Measurements from ENCODE around the gene EFHC1. TPM values are rescaled to one million over a fixed set of nuclear protein-coding genes. Genes with fewer than 3 reads are reported as not detected.

The EFHC1 gene
- total and polyA plus RNA-seq, 2 of the 13 experiments (the other 11 are each of a cell fraction or from before 2014, with no cell fraction given) = 23.4 to 29.5 TPM

- no peak for TF ChIP-seq CSRNP1 (CRISPR knock-in tag; IDR thresholded peaks at IDR 0.05)
- TF ChIP-seq POLR2AphosphoS2 (IDR thresholded peaks at IDR 0.05; ENCODE audit: low read depth, low read length) = no peak
- TF ChIP-seq MXI1 (IDR thresholded peaks at IDR 0.05; ENCODE audit: borderline replicate concordance, low read depth, low read length) = no peak
- no peak for TF ChIP-seq SAFB2 (CRISPR knock-in tag; IDR thresholded peaks at IDR 0.05; ENCODE audit: borderline replicate concordance, low read depth)
- no peak for TF ChIP-seq TP53 (CRISPR knock-in tag; conservative IDR thresholded peaks at IDR 0.05)
- TF ChIP-seq TERF1 (CRISPR knock-in tag; IDR thresholded peaks at IDR 0.05) = no peak
- 0 out of 2 replicates have a peak, but pooled peaks have one; percentile 40 for TF ChIP-seq ZNF609 (CRISPR knock-in tag; IDR thresholded peaks at IDR 0.05; ENCODE audit: borderline replicate concordance)
- TF ChIP-seq MIER2 (CRISPR knock-in tag; IDR thresholded peaks at IDR 0.05) = no peak
- no peak for TF ChIP-seq DNMT1 (CRISPR knock-in tag; IDR thresholded peaks at IDR 0.05)
- peak; percentile 10; the same call in 1 of the 2 replicates for TF ChIP-seq PRDM10 (CRISPR knock-in tag; IDR thresholded peaks at IDR 0.05; ENCODE audit: low read depth)
- peak; percentile 39; the same call in 1 of the 2 replicates for TF ChIP-seq ZNF710 (CRISPR knock-in tag; IDR thresholded peaks at IDR 0.05; ENCODE audit: borderline replicate concordance)
- TF ChIP-seq NR0B2 (CRISPR knock-in tag; IDR thresholded peaks at IDR 0.05) = 0 out of 2 replicates have a peak, but pooled peaks have one; percentile 60
- no peak for TF ChIP-seq ZNF570 (CRISPR knock-in tag; IDR thresholded peaks at IDR 0.05; ENCODE audit: borderline replicate concordance)
Observed at GRCh38 chr6:52545406-52546119, 125.4 kb downstream of the EFHC1 start (continued).
